ENCODE results near the gene XRN2.

- no peak for TF ChIP-seq CTCF (IDR thresholded peaks at IDR 0.05)
- no peak for TF ChIP-seq EZH2 (IDR thresholded peaks at IDR 0.05; ENCODE audit: borderline replicate concordance, insufficient read depth, low read depth, low read length, poor library complexity, severe bottlenecking)
Observed at GRCh38 chr20:21386111-21386510, 83.0 kb downstream of the XRN2 start.
